CD4-positive, CD25-positive, alpha-beta regulatory T cell (primary cell): ENCODE data around the gene CPTP. TPM values are rescaled to one million over a fixed set of nuclear protein-coding genes. Genes with fewer than 3 reads are reported as not detected.
A peak's percentile ranks its signal among the peaks of the same experiment; 100 is the strongest.

ENCODE experiments used
- ATAC-seq, 2 donors: fragments of 150-1000 bp; cut with Tn5 transposase; one replicate each; pipeline ENCODE4 v1.10.0; 2021; ENCODE audit warnings: low read depth in 2 of 2, moderate number of reproducible peaks in 2 of 2, moderate library complexity in 1 of 2
- DNase-seq, 3 donors: peaks; one replicate each; pipeline versions ENCODE4 v3.0.0 to v3.0.0-alpha.2; 2012 to 2022; ENCODE audit warnings: mixed read lengths in 1 of 3
- H3K27ac ChIP-seq: one replicate; pipeline ENCODE4 v1.7.0; 2013; ENCODE audit warnings: mild to moderate bottlenecking, low read length; ENCODE audit not compliant: insufficient read depth, poor library complexity, severe bottlenecking
- H3K27me3 ChIP-seq: one replicate; pipeline ENCODE4 v1.7.0; 2013; ENCODE audit warnings: low read length; ENCODE audit not compliant: control insufficient read depth, insufficient read depth
- H3K36me3 ChIP-seq: one replicate; pipeline ENCODE4 v1.7.0; 2013; ENCODE audit warnings: mild to moderate bottlenecking, low read length, moderate library complexity; ENCODE audit not compliant: control insufficient read depth, insufficient read depth
- H3K4me1 ChIP-seq: 2 replicates; pipeline ENCODE4 v1.7.0; 2013; ENCODE audit warnings: mild to moderate bottlenecking, low read length; ENCODE audit not compliant: insufficient read depth, control insufficient read depth, poor library complexity, severe bottlenecking
- H3K4me3 ChIP-seq: one replicate; pipeline ENCODE4 v1.7.0; 2013; ENCODE audit warnings: low read depth, mild to moderate bottlenecking, low read length, moderate library complexity
- H3K9me3 ChIP-seq, 2 experiments: 1 replicate in 1 of 2; 2 replicates in 1 of 2; pipeline ENCODE4 v1.7.0; 2013; ENCODE audit warnings: low read length in 2 of 2, mild to moderate bottlenecking in 1 of 2, moderate library complexity in 1 of 2; ENCODE audit not compliant: control insufficient read depth in 2 of 2
- H3K27ac Mint-ChIP-seq, 3 donors: one replicate each; pipeline ENCODE4 v1.8.0; 2020 to 2022; ENCODE audit warnings: mild to moderate bottlenecking in 3 of 3, mixed read lengths in 3 of 3, moderate library complexity in 2 of 3
- H3K27me3 Mint-ChIP-seq: one replicate; pipeline ENCODE4 v1.8.0; 2022; ENCODE audit warnings: mild to moderate bottlenecking, mixed read lengths
- H3K36me3 Mint-ChIP-seq: one replicate; pipeline ENCODE4 v1.8.0; 2020; ENCODE audit warnings: mixed read lengths
- H3K4me1 Mint-ChIP-seq, 4 donors: one replicate each; pipeline ENCODE4 v1.8.0; 2020 to 2022; ENCODE audit warnings: mixed read lengths in 4 of 4, mild to moderate bottlenecking in 1 of 4
- H3K4me3 Mint-ChIP-seq, 4 donors: one replicate each; pipeline ENCODE4 v1.8.0; 2020 to 2022; ENCODE audit warnings: mild to moderate bottlenecking in 4 of 4, mixed read lengths in 4 of 4, moderate library complexity in 3 of 4
- H3K9me3 Mint-ChIP-seq, 7 donors: one replicate each; pipeline ENCODE4 v1.8.0; 2020 to 2022; ENCODE audit warnings: mixed read lengths in 7 of 7, mild to moderate bottlenecking in 3 of 7, moderate library complexity in 2 of 7
- polyA plus RNA-seq, 4 donors: library from polyadenylated mRNA; unstranded; fragments of 300-500 nt; fragmentation: Illumina TruSeq; gene quantifications; one replicate each; pipeline ENCODE4 v1.2.3, GENCODE V29; 2021
- total RNA-seq: library from RNA; stranded (reverse); gene quantifications from one replicate; pipeline ENCODE4 v1.2.3, GENCODE V29; 2022

The CPTP gene
- total and polyA plus RNA-seq, 5 donors from 2014 or later = 21.4 to 40.1 (median 29.9) TPM

DNA sequence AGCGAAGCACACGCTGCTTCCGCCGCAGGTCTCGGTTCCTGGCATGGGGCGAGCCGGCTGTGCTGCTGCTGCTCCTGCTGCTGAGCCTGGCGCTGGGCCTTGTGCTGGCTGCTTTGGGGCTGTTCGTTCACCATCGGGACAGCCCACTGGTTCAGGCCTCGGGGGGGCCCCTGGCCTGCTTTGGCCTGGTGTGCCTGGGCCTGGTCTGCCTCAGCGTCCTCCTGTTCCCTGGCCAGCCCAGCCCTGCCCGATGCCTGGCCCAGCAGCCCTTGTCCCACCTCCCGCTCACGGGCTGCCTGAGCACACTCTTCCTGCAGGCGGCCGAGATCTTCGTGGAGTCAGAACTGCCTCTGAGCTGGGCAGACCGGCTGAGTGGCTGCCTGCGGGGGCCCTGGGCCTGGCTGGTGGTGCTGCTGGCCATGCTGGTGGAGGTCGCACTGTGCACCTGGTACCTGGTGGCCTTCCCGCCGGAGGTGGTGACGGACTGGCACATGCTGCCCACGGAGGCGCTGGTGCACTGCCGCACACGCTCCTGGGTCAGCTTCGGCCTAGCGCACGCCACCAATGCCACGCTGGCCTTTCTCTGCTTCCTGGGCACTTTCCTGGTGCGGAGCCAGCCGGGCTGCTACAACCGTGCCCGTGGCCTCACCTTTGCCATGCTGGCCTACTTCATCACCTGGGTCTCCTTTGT, 9.1 kb downstream of the CPTP start:
- Mint-ChIP-seq H3K4me3 (no peak overlapping the region), H3K9me3 (no peaks in the 10 kb centered on the region), H3K27me3 (no peaks in the 10 kb centered on the region), H3K4me1 (peaks cover 0 to 3% (median 0%) of the 10 kb centered on the region in 4 donors), H3K36me3 (no peaks in the 10 kb centered on the region), H3K27ac (no peak overlapping the region)
- H3K27me3 ChIP-seq = no peaks in the 10 kb centered on the region
- no peak for ATAC-seq
- no peaks in the 10 kb centered on the region for H3K9me3 ChIP-seq
- H3K4me3 ChIP-seq = no peak overlapping the region
- DNase-seq = no peak
- H3K4me1 ChIP-seq = no peaks in the 10 kb centered on the region
- H3K36me3 ChIP-seq = no peaks in the 10 kb centered on the region
- no peak overlapping the region for H3K27ac ChIP-seq

DNA sequence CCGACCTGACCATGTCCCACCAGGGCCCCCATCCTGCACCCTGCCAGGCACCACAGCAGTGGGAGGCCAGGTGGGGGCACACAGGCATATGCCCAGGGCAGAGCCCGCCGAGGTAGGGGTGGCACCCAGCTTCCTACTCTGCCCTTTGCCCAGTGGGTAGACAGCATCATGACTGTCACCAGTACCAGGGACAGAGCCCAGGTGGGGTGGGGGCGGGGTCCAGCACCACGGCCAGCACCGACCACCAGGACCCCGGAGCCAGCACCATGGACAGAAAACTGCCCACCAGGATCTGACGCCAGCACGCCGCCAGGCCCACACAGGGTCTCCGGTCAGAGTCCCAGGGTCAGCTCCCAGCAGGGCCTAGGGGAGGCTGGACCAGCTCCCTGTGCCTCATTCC, 10.2 kb downstream of the CPTP start:
- ATAC-seq (no peak), DNase-seq (no peak)
- no peaks in the 10 kb centered on the region for H3K4me1 Mint-ChIP-seq
- Histone ChIP-seq H3K9me3 (no peaks in the 10 kb centered on the region), H3K36me3 (peaks cover 3% of the 10 kb centered on the region), H3K27me3 (no peaks in the 10 kb centered on the region), H3K27ac (no peak overlapping the region), H3K4me1 (no peaks in the 10 kb centered on the region), H3K4me3 (no peak overlapping the region)
- peaks cover 0 to under 1% (median 0%) of the 10 kb centered on the region in 7 donors for H3K9me3 Mint-ChIP-seq
- no peak overlapping the region for H3K27ac Mint-ChIP-seq
- no peaks in the 10 kb centered on the region for H3K27me3 Mint-ChIP-seq
- H3K36me3 Mint-ChIP-seq = no peaks in the 10 kb centered on the region
- H3K4me3 Mint-ChIP-seq = peak overlapping the region in 1 of 4 donors; percentile 38

DNA sequence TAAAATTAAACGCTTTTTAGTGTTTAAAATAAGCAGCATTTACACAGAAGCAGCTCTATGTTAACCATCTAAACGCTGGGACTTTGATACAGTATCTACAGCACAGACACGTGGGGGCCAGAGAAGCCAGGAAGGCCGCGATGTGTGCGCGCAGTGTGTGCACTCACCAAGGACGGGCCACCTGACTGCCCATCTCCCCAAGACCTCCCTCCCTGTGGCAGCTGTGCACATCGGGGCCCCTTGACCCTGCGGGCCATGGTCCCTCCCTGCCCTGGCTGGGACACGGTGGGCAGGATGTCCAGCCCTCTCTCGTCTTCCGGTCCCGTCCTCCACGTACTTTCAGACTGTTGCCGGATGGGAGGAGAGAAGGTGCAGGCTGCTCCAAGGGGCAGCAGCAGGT, 10.7 kb downstream of the CPTP start:
- ATAC-seq = no peak
- no peak overlapping the region for H3K27ac ChIP-seq
- H3K27me3 Mint-ChIP-seq = no peaks in the 10 kb centered on the region
- peak overlapping the region in 1 of 4 donors; percentile 38 for H3K4me3 Mint-ChIP-seq
- H3K4me3 ChIP-seq = no peak overlapping the region
- no peaks in the 10 kb centered on the region for H3K27me3 ChIP-seq
- H3K27ac Mint-ChIP-seq = peak overlapping the region in 1 of 3 donors; percentile 43
- peaks cover 0 to 2% (median 0%) of the 10 kb centered on the region in 7 donors for H3K9me3 Mint-ChIP-seq
- no peaks in the 10 kb centered on the region for H3K4me1 Mint-ChIP-seq
- H3K4me1 ChIP-seq = no peaks in the 10 kb centered on the region
- H3K36me3 Mint-ChIP-seq = no peaks in the 10 kb centered on the region
- peaks cover 3% of the 10 kb centered on the region for H3K36me3 ChIP-seq
- no peaks in the 10 kb centered on the region for H3K9me3 ChIP-seq
- DNase-seq = no peak

- H3K36me3 ChIP-seq = peaks cover 3% of the 10 kb centered on the region
- Mint-ChIP-seq H3K4me3 (no peak overlapping the region), H3K27me3 (no peaks in the 10 kb centered on the region), H3K27ac (peak overlapping the region in 1 of 3 donors; percentile 43), H3K9me3 (peaks cover 0 to 2% (median 0%) of the 10 kb centered on the region in 7 donors), H3K4me1 (no peaks in the 10 kb centered on the region), H3K36me3 (peaks cover 5% of the 10 kb centered on the region)
- H3K27ac ChIP-seq = no peak overlapping the region
- no peaks in the 10 kb centered on the region for H3K4me1 ChIP-seq
- DNase-seq (no peak), ATAC-seq (no peak)
- H3K27me3 ChIP-seq = no peaks in the 10 kb centered on the region
- H3K4me3 ChIP-seq = no peak overlapping the region
- H3K9me3 ChIP-seq = no peaks in the 10 kb centered on the region
These were observed 11.2 kb downstream of the CPTP start for GRCh38 chr1:1335792-1336248.

GRCh38 chr1:1336446-1336845, 11.8 kb downstream of the CPTP start:
- Mint-ChIP-seq H3K27me3 (no peaks in the 10 kb centered on the region), H3K4me3 (no peak overlapping the region), H3K36me3 (peaks cover 10% of the 10 kb centered on the region), H3K27ac (no peak overlapping the region), H3K9me3 (peaks cover 0 to 2% (median 0%) of the 10 kb centered on the region in 7 donors), H3K4me1 (no peaks in the 10 kb centered on the region)
- Histone ChIP-seq H3K36me3 (peaks cover 3% of the 10 kb centered on the region), H3K4me1 (no peaks in the 10 kb centered on the region), H3K27me3 (no peaks in the 10 kb centered on the region), H3K9me3 (no peaks in the 10 kb centered on the region), H3K4me3 (no peak overlapping the region), H3K27ac (no peak overlapping the region)
- DNase-seq = no peak
- ATAC-seq = no peak

DNA sequence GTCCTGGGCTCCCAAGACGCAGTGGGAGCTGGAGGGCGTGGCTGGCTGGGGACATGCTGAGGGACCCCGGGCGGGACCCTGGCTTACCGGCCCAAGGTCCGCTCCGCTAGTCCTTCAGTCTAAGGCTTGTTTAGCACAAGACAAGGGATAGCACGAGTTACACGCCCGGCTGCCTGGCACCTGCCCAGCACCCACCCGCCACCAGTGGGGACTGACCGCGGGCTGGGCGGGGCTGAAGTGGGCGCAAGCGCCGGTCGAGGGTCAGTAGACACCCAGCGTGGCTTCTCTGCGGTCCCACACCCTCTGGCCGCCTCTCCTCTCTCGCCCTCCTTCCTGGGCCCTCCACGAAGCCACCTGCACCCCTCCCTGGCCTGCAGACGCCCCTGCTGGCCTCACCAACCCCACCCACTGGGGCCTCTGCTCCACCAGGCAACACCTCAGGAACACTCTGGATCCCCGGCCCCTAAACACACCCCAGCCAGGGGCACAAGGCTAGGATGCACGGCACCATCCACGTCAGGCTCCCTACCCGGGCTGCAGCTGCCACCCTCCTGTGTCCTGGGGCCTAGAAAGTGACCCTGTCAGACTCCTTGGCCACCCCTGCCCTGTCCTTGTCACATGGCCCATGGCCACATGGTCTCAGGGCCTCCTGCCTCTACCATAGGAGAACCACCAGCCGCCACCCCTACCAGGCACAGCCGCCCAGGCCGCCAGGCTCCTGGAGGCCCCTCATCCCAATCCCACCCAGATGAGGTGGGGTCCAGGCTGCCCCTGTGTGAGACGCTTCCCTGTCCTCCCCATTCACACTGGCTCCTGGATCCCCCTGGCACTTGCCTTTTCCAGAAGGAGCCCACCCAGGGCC, 12.6 kb downstream of the CPTP start:
- Histone ChIP-seq H3K27me3 (no peaks in the 10 kb centered on the region), H3K9me3 (no peaks in the 10 kb centered on the region), H3K27ac (no peak overlapping the region), H3K4me3 (no peak overlapping the region), H3K36me3 (peaks cover 3% of the 10 kb centered on the region), H3K4me1 (no peaks in the 10 kb centered on the region)
- H3K27me3 Mint-ChIP-seq = no peaks in the 10 kb centered on the region
- ATAC-seq = no peak
- DNase-seq = no peak
- H3K27ac Mint-ChIP-seq = no peak overlapping the region
- peaks cover 10% of the 10 kb centered on the region for H3K36me3 Mint-ChIP-seq
- H3K4me1 Mint-ChIP-seq = no peaks in the 10 kb centered on the region
- H3K4me3 Mint-ChIP-seq = no peak overlapping the region
- H3K9me3 Mint-ChIP-seq = peaks cover 0 to 2% (median 0%) of the 10 kb centered on the region in 7 donors

DNA sequence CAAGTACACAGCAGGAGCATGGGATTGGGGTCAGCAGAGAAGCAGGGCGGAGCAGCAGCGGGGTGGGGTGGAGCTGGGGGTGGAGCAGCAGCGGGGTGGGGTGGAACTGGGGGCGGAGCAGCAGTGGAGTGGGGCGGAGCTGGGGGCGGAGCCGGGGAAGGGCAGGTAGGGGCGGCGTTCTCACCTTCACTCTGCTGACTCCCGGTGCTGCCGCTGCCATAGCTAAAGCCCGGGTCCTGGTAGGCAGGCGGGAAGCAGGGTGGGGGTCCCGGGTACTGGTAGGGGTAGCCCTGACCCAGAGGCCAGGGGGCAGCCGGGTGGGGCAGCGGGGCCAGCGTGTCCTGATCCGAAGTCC, 13.2 kb downstream of the CPTP start:
- H3K4me1 Mint-ChIP-seq = no peaks in the 10 kb centered on the region
- H3K36me3 Mint-ChIP-seq = peaks cover 10% of the 10 kb centered on the region
- H3K4me1 ChIP-seq = no peaks in the 10 kb centered on the region
- H3K36me3 ChIP-seq = peaks cover 3% of the 10 kb centered on the region
- H3K27ac Mint-ChIP-seq = no peak overlapping the region
- no peaks in the 10 kb centered on the region for H3K27me3 ChIP-seq
- no peak overlapping the region for H3K27ac ChIP-seq
- ATAC-seq (no peak), DNase-seq (no peak)
- no peaks in the 10 kb centered on the region for H3K27me3 Mint-ChIP-seq
- H3K9me3 ChIP-seq = no peaks in the 10 kb centered on the region
- H3K9me3 Mint-ChIP-seq = peaks cover 0 to 2% (median 0%) of the 10 kb centered on the region in 7 donors
- H3K4me3 Mint-ChIP-seq = no peak overlapping the region
- H3K4me3 ChIP-seq = no peak overlapping the region
